Right lobe of liver (tissue), 6 donors: ENCODE measurements around the gene ERC1. TPM values are rescaled to one million over a fixed set of nuclear protein-coding genes. Genes with fewer than 3 reads are reported as not detected.

Source experiments
- ATAC-seq, 4 donors: fragments of 200-7000 bp; cut with Tn5 transposase; one replicate each; pipeline ENCODE4 v1.9.1; 2020; ENCODE audit warnings: mild to moderate bottlenecking in 4 of 4, moderate library complexity in 4 of 4
- DNase-seq, 3 donors: peaks; one replicate each; pipeline ENCODE4 v3.0.0-alpha.2; 2020
- H3K27ac ChIP-seq, 3 donors: fragments of 200-600 bp; one replicate each; pipeline ENCODE4 v1.8.0; 2022
- H3K27me3 ChIP-seq, 2 donors: fragments of 200-600 bp; one replicate each; pipeline ENCODE4 v1.8.0; 2022
- H3K36me3 ChIP-seq, 4 donors: fragments of 200-600 bp; sonication (generic) in 1 of 4; one replicate each; pipeline versions ENCODE4 v1.5.1 to v1.8.0; 2017 to 2022; ENCODE audit warnings: control low read depth in 1 of 4
- H3K4me1 ChIP-seq, 4 donors: fragments of 200-600 bp; sonication (generic) in 1 of 4; one replicate each; pipeline versions ENCODE4 v1.5.1 to v1.8.0; 2017 to 2022; ENCODE audit warnings: control low read depth in 1 of 4
- H3K4me3 ChIP-seq, 3 donors: fragments of 200-600 bp; one replicate each; pipeline ENCODE4 v1.8.0; 2022
- H3K9me3 ChIP-seq, 4 donors: fragments of 200-600 bp; sonication (generic) in 1 of 4; one replicate each; pipeline versions ENCODE4 v1.5.1 to v1.8.0; 2017 to 2022; ENCODE audit warnings: control low read depth in 1 of 4
- POLR2A ChIP-seq: fragments of 450-650 bp; IDR thresholded peaks from one replicate; pipeline ENCODE4 v1.6.1; 2017; ENCODE audit warnings: antibody characterized with exemption, mild to moderate bottlenecking
- WGBS: methylation state at CpG from one replicate; pipeline ENCODE4 v1.1.6; 2018; ENCODE audit warnings: low coverage, low lambda C conversion rate; ENCODE audit not compliant: insufficient coverage; ENCODE audit errors: missing lambda C conversion rate; 5-methylcytosine and 5-hydroxymethylcytosine counted together
- intact Hi-C, 2 donors: fragments of 100-400 bp; cut with DNase I; formaldehyde crosslinking; loops; one replicate each; pipeline versions ENCODE4 v1.11.2 to v1.14.1; 2022
- total RNA-seq, 6 experiments: library from RNA; depleted of rRNA in 2 of 6; stranded (reverse); fragments of >200 nt in 2 of 6; fragmentation: NEBNext Ultra II Directional in 3 of 6; extraction: Animal tissue kit (Norgen Biotek cat#: 25700) in 3 of 6; gene quantifications; one replicate each; pipeline versions ENCODE4 v1.1.0 to v1.2.4, GENCODE V29; 2016 to 2023
- TF ChIP-seq, protein P1 (sequence below), 4 donors: fragments of 200-600 bp in 3 of 4; fragments of 450-650 bp in 1 of 4; IDR thresholded peaks; one replicate each; pipeline versions ENCODE4 v1.5.1 to v1.8.0; 2016 to 2022; ENCODE audit warnings: antibody characterized with exemption in 4 of 4, mild to moderate bottlenecking in 2 of 4
- donor health status: DM: no; HTN: yes; CAD: no.
- donor health status: DM: no; HTN: no; CAD: no.
- donor health status: DM: no; HTN: no; CAD: no.
- donor health status: DM: no; HTN: yes; CAD: no.
- donor health status: DM: no; HTN: yes; CAD: no.

The ERC1 gene
- total RNA-seq, 6 experiments from 2014 or later = 24.8 to 30.8 (median 28.6) TPM

DNA sequence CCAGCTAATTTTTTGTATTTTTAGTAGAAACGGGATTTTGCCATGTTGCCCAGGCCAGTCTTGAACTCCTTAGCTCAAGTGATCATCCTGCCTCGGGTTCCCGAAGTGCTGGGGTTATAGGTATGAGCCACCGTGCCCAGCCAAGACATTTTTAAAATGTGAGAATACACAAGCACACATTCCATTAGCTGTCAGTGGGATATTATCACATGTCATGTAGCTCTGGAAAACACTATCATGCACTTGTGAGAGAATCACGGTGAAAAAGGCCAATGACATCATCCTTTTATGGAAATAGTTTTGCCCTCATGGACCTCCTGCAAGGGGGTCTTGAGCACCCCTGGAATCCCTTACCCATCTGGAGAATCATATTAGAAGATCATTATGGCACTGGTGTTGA is 28.3 kb downstream of the ERC1 start:
- WGBS = 100% methylated on average over 5 of the region's 5 CpGs
- Histone ChIP-seq H3K4me1 (peaks cover 0 to 6% (median 0%) of the 10 kb centered on the region in 4 donors), H3K36me3 (no peaks in the 10 kb centered on the region), H3K4me3 (no peak overlapping the region), H3K9me3 (no peaks in the 10 kb centered on the region), H3K27me3 (no peaks in the 10 kb centered on the region), H3K27ac (no peak overlapping the region)
- intact Hi-C loops = no loop called here
- no peak for DNase-seq
- TF ChIP-seq POLR2A = no peak
- TF ChIP-seq, protein P1, sequence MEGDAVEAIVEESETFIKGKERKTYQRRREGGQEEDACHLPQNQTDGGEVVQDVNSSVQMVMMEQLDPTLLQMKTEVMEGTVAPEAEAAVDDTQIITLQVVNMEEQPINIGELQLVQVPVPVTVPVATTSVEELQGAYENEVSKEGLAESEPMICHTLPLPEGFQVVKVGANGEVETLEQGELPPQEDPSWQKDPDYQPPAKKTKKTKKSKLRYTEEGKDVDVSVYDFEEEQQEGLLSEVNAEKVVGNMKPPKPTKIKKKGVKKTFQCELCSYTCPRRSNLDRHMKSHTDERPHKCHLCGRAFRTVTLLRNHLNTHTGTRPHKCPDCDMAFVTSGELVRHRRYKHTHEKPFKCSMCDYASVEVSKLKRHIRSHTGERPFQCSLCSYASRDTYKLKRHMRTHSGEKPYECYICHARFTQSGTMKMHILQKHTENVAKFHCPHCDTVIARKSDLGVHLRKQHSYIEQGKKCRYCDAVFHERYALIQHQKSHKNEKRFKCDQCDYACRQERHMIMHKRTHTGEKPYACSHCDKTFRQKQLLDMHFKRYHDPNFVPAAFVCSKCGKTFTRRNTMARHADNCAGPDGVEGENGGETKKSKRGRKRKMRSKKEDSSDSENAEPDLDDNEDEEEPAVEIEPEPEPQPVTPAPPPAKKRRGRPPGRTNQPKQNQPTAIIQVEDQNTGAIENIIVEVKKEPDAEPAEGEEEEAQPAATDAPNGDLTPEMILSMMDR (IDR thresholded peaks at IDR 0.05) = no peak
- no peak for ATAC-seq

DNA sequence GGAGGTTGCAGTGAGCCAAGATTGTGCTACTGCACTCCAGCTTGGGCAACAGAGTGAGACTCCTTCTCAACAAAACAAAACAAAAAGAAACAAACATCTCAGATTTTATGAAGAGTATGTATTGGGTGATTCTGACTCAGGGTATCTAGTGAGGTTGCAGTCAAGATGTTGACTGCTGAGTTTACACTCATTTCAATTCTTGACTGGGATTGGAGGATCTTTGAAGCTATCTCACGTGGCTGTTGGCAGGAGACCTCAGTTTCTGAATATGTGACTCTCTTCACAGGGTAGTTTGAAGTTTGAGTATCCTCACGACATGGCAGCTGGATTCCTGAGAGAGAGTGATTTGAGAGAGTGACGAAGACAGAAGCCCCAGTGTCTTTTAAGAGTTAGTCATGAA is 29.4 kb downstream of the ERC1 start:
- H3K4me3 ChIP-seq = no peak overlapping the region
- H3K9me3 ChIP-seq = no peaks in the 10 kb centered on the region
- H3K27ac ChIP-seq = no peak overlapping the region
- DNase-seq (no peak), ATAC-seq (no peak)
- H3K36me3 ChIP-seq = no peaks in the 10 kb centered on the region
- intact Hi-C loops = no loop called here
- H3K27me3 ChIP-seq = no peaks in the 10 kb centered on the region
- 89% methylated on average over 3 of the region's 3 CpGs for WGBS
- peaks cover 0 to 6% (median 0%) of the 10 kb centered on the region in 4 donors for H3K4me1 ChIP-seq
- TF ChIP-seq, protein P1 (IDR thresholded peaks at IDR 0.05) = no peak
- TF ChIP-seq POLR2A = no peak

DNA sequence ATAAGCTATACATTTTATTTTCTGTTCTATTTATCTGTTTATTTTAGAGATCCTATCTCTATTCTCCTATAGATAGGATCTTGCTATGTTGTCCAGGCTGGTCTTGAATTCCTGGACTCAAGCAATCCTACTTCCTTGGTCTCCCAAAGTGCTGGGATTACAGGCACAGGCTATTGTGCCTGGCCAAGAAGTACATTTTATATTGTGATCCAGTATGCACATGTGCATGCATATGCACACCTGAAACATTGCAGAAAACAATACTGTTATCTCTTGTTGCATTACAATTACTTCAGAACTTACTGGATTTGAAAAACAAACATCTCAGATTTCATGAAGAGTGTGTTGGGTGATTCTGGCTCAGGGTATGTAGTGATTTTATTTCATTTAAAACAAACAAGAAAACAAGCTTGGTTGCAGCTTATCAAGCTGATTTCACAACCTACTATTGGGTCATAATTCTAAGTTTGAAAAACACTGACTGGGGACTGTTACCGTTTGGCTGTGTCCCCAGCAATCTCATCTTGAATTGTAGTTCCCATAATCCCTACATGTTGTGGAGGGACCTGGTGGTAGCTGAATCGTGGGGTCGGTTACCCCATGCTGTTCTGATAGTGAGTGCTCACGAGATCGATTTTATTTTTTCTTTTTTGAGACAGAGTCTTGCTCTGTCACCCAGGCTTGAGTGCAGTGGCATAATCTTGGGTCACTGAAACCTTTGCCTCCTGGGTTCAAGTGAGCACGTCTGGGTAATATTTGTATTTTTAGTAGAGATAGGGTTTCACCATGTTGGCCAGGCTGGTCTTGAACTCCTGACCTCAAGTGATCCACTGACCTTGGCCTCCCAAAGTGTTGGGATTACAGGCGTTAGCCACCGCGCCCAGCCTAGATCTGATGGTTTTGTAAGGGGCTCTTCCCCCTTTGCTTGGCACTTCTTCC is 31.3 kb downstream of the ERC1 start:
- ATAC-seq (peak; percentile 66 to 89 (median 86)), DNase-seq (peak in 1 of 3 donors; percentile 51)
- TF ChIP-seq, protein P1 (IDR thresholded peaks at IDR 0.05) = no peak
- TF ChIP-seq POLR2A = no peak
- WGBS = 40% methylated on average over 9 of the region's 9 CpGs
- no peaks in the 10 kb centered on the region for H3K27me3 ChIP-seq
- H3K4me1 ChIP-seq = peaks cover 0 to 6% (median 0%) of the 10 kb centered on the region in 4 donors
- H3K9me3 ChIP-seq = no peaks in the 10 kb centered on the region
- no peaks in the 10 kb centered on the region for H3K36me3 ChIP-seq
- peak overlapping the region in 1 of 3 donors; percentile 58 for H3K27ac ChIP-seq
- intact Hi-C loops = no loop called here
- no peak overlapping the region for H3K4me3 ChIP-seq

DNA sequence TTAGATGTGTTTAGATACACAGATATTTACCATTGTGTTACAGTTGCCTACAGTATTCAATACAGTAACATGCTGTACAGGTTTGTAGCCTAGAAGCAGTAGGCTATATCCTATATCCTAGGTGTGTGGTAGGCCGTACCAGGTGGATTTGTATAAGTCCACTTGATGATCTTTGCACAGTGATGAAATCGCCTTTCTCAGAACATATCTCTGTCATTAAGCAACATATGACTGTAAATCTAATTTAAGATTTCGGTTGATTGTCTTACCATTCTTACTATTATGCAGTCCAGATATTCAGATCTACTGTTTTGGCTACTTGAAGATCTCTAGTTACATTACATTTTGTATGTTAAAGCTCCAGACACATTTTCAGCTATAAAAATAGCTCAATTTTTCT is 39.8 kb downstream of the ERC1 start:
- no peak overlapping the region for H3K4me3 ChIP-seq
- ATAC-seq (no peak), DNase-seq (no peak)
- no peak overlapping the region for H3K27ac ChIP-seq
- TF ChIP-seq, protein P1 (IDR thresholded peaks at IDR 0.05) = no peak
- no peak for TF ChIP-seq POLR2A
- H3K27me3 ChIP-seq = no peaks in the 10 kb centered on the region
- intact Hi-C loops = no loop called here
- H3K9me3 ChIP-seq = no peaks in the 10 kb centered on the region
- WGBS = 76% methylated on average over 3 of the region's 3 CpGs
- no peaks in the 10 kb centered on the region for H3K4me1 ChIP-seq
- peaks cover 0 to 10% (median 0%) of the 10 kb centered on the region in 4 donors for H3K36me3 ChIP-seq
